Activated CD4-positive, alpha-beta T cell treated with anti-CD3 and anti-CD28 coated beads, Interleukin-2, amount 10 ng/mL, durations not matched to agents 24 days and 14 days (primary cell): Measurements from ENCODE around the gene SUPV3L1. TPM values are rescaled to one million over a fixed set of nuclear protein-coding genes. Genes with fewer than 3 reads are reported as not detected.
"Not testable (repeated sequence)": the region's sequence is repeated elsewhere in the genome, so short reads cannot be mapped to it uniquely, and the experiment has no call there.

ENCODE experiments used
- DNase-seq: peaks from one replicate; pipeline ENCODE4 v3.0.0; 2022
- H3K27ac Mint-ChIP-seq: one replicate; pipeline ENCODE4 v1.8.0; 2022; ENCODE audit warnings: mild to moderate bottlenecking, mixed read lengths
- H3K27me3 Mint-ChIP-seq: one replicate; pipeline ENCODE4 v1.8.0; 2022; ENCODE audit warnings: mixed read lengths
- H3K36me3 Mint-ChIP-seq: one replicate; pipeline ENCODE4 v1.8.0; 2022; ENCODE audit warnings: low read depth, mild to moderate bottlenecking, mixed read lengths
- H3K4me1 Mint-ChIP-seq: one replicate; pipeline ENCODE4 v1.8.0; 2021; ENCODE audit warnings: mixed read lengths
- H3K4me3 Mint-ChIP-seq: one replicate; pipeline ENCODE4 v1.8.0; 2022; ENCODE audit warnings: mild to moderate bottlenecking, moderate library complexity, mixed read lengths
- H3K9me3 Mint-ChIP-seq: one replicate; pipeline ENCODE4 v1.8.0; 2021; ENCODE audit warnings: mixed read lengths
- intact Hi-C: fragments of 100-400 bp; cut with micrococcal nuclease; formaldehyde crosslinking; loops from one replicate; pipeline ENCODE4 v1.15.1; 2023
- total RNA-seq: library from RNA; stranded (reverse); gene quantifications from 2 replicates; pipeline ENCODE4 v1.2.3, GENCODE V29; 2022

SUPV3L1 gene
- total RNA-seq, 1 donor from 2014 or later = 58.3 TPM

- DNase-seq = no peak
- Mint-ChIP-seq H3K27me3 (no peaks in the 10 kb centered on the region), H3K27ac (no peak overlapping the region), H3K36me3 (no peaks in the 10 kb centered on the region), H3K4me1 (peaks cover 2% of the 10 kb centered on the region), H3K4me3 (no peak overlapping the region), H3K9me3 (no peaks in the 10 kb centered on the region)
- intact Hi-C loops = no loop called here
These were observed 63.8 kb downstream of the SUPV3L1 start for GRCh38 chr10:69243817-69244216.

- no peak overlapping the region for H3K4me3 Mint-ChIP-seq
- intact Hi-C loops = no loop called here
- no peak overlapping the region for H3K27ac Mint-ChIP-seq
- H3K9me3 Mint-ChIP-seq = no peaks in the 10 kb centered on the region
- no peaks in the 10 kb centered on the region for H3K4me1 Mint-ChIP-seq
- peaks cover 2% of the 10 kb centered on the region for H3K36me3 Mint-ChIP-seq
- no peak for DNase-seq
- no peaks in the 10 kb centered on the region for H3K27me3 Mint-ChIP-seq
These were observed 66.0 kb downstream of the SUPV3L1 start for GRCh38 chr10:69246036-69246435.

GRCh38 chr10:69246581-69247312, 66.7 kb downstream of the SUPV3L1 start:
- Mint-ChIP-seq H3K9me3 (no peaks in the 10 kb centered on the region), H3K4me3 (no peak overlapping the region), H3K4me1 (no peaks in the 10 kb centered on the region), H3K36me3 (peaks cover 2% of the 10 kb centered on the region), H3K27ac (no peak overlapping the region), H3K27me3 (no peaks in the 10 kb centered on the region)
- DNase-seq = no peak
- intact Hi-C loops = no loop called here

- no peaks in the 10 kb centered on the region for H3K4me1 Mint-ChIP-seq
- H3K27me3 Mint-ChIP-seq = no peaks in the 10 kb centered on the region
- H3K9me3 Mint-ChIP-seq = no peaks in the 10 kb centered on the region
- DNase-seq = no peak
- peaks cover 2% of the 10 kb centered on the region for H3K36me3 Mint-ChIP-seq
- no peak overlapping the region for H3K4me3 Mint-ChIP-seq
- H3K27ac Mint-ChIP-seq = no peak overlapping the region
- intact Hi-C loops = no loop called here
These were observed 67.3 kb downstream of the SUPV3L1 start for GRCh38 chr10:69247313-69247710.

- H3K9me3 Mint-ChIP-seq = no peaks in the 10 kb centered on the region
- no peak overlapping the region for H3K4me3 Mint-ChIP-seq
- peaks cover 2% of the 10 kb centered on the region for H3K36me3 Mint-ChIP-seq
- no peaks in the 10 kb centered on the region for H3K4me1 Mint-ChIP-seq
- intact Hi-C loops = no loop called here
- no peaks in the 10 kb centered on the region for H3K27me3 Mint-ChIP-seq
- no peak for DNase-seq
- no peak overlapping the region for H3K27ac Mint-ChIP-seq
These were observed 68.2 kb downstream of the SUPV3L1 start for GRCh38 chr10:69248117-69248730.

- Mint-ChIP-seq H3K9me3 (no peaks in the 10 kb centered on the region), H3K27me3 (peaks cover 3% of the 10 kb centered on the region), H3K4me1 (no peaks in the 10 kb centered on the region), H3K36me3 (peaks cover 2% of the 10 kb centered on the region), H3K4me3 (no peak overlapping the region), H3K27ac (no peak overlapping the region)
- intact Hi-C loops = no loop called here
- no peak for DNase-seq
These were observed 70.0 kb downstream of the SUPV3L1 start for GRCh38 chr10:69250041-69250440.

- H3K36me3 Mint-ChIP-seq, H3K4me1 Mint-ChIP-seq, DNase-seq, intact Hi-C loops, H3K4me3 Mint-ChIP-seq, H3K27ac Mint-ChIP-seq, H3K27me3 Mint-ChIP-seq, H3K9me3 Mint-ChIP-seq: not testable (repeated sequence)
These were observed 71.4 kb downstream of the SUPV3L1 start for GRCh38 chr10:69251417-69251816.

- Mint-ChIP-seq H3K9me3 (no peaks in the 10 kb centered on the region), H3K4me3 (no peak overlapping the region), H3K4me1 (no peaks in the 10 kb centered on the region), H3K27me3 (peaks cover 3% of the 10 kb centered on the region), H3K36me3 (peaks cover 2% of the 10 kb centered on the region), H3K27ac (no peak overlapping the region)
- intact Hi-C loops = no loop called here
- DNase-seq = no peak
These were observed 73.1 kb downstream of the SUPV3L1 start for GRCh38 chr10:69253171-69253570.

GRCh38 chr10:69254877-69255276, 74.8 kb downstream of the SUPV3L1 start:
- H3K27ac Mint-ChIP-seq = no peak overlapping the region
- peaks cover 5% of the 10 kb centered on the region for H3K9me3 Mint-ChIP-seq
- intact Hi-C loops = no loop called here
- H3K27me3 Mint-ChIP-seq = peaks cover 3% of the 10 kb centered on the region
- H3K36me3 Mint-ChIP-seq = peaks cover 2% of the 10 kb centered on the region
- DNase-seq = no peak
- no peaks in the 10 kb centered on the region for H3K4me1 Mint-ChIP-seq
- H3K4me3 Mint-ChIP-seq = no peak overlapping the region

Other genes with a start within 250 kb of the SUPV3L1 start
- 284 and 286 TPM in 2 replicates for gene DDX21, start 224.1 kb upstream of the SUPV3L1 start, total RNA-seq
- 15.0 TPM in 2 replicates for gene KIFBP, start 191.4 kb upstream of the SUPV3L1 start, total RNA-seq
- 996 and 999 TPM in 2 replicates for gene SRGN, start 92.1 kb upstream of the SUPV3L1 start, total RNA-seq
- gene VPS26A, start 56.1 kb upstream of the SUPV3L1 start, total RNA-seq = 29.2 and 30.8 TPM in 2 replicates
- gene HKDC1, start 40.1 kb downstream of the SUPV3L1 start, total RNA-seq = 0.07 and 0.09 TPM in 2 replicates
- gene HK1, start 98.3 kb downstream of the SUPV3L1 start, total RNA-seq = 183 and 185 TPM in 2 replicates
- gene TACR2, start 236.7 kb downstream of the SUPV3L1 start, total RNA-seq = not detected in 2 replicates